ENCODE measurements around the gene PIBF1.

Gene PIBF1, protein sequence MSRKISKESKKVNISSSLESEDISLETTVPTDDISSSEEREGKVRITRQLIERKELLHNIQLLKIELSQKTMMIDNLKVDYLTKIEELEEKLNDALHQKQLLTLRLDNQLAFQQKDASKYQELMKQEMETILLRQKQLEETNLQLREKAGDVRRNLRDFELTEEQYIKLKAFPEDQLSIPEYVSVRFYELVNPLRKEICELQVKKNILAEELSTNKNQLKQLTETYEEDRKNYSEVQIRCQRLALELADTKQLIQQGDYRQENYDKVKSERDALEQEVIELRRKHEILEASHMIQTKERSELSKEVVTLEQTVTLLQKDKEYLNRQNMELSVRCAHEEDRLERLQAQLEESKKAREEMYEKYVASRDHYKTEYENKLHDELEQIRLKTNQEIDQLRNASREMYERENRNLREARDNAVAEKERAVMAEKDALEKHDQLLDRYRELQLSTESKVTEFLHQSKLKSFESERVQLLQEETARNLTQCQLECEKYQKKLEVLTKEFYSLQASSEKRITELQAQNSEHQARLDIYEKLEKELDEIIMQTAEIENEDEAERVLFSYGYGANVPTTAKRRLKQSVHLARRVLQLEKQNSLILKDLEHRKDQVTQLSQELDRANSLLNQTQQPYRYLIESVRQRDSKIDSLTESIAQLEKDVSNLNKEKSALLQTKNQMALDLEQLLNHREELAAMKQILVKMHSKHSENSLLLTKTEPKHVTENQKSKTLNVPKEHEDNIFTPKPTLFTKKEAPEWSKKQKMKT

DNA sequence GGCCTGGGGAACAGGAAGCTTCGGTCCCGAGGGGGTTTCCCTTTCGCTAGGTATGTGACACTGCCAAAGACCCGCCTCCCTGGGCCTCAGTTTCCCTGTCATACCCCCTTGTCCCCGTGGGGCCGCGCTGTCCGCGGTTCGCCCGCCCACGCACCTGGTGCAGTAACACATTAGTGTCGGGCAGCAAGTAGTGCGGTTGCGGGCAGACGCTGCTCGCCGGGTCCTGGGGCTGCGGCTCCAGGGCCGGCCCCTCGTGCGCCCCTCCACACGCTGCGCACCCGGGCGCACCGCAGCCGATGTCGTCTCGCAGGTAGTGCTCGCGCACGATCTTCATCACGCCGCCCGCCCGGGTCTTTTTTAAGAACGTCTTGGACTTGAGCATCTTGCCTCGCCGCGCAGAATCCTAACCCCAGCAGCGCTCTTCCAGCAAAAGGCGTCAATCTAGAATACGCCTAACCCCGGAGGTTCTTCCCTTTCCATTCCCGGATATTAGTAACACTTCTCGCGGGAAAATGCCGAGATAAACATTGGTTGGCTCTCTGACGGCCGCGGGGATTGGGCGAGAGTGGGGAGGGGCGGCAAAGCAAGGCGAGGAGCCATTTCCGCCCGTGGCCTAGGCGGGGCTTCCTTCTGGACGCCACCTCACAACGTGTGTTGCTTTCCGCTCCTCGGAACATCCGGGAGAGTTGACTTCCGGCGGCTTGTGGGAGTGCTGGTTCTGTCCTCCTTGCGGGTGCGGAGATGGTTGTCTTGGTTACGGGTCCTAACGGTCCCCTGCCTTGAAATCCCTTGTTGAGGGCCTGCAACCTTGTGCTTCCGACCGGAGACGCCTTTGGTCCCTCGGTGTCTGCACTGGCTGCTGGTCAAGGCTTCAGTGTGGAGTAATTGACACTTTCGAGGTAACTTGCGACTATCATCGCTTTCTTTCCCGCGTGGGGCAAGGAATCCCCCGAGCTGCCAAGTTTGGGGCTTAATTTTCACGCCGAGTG lies at the start of gene PIBF1, which contains the start of gene DIS3:
Gene PIBF1, plus strand, starts transcription at position 683 of the 989 bp plus-strand sequence. CDS start 1,337 bp downstream, outside the sequence.
Gene DIS3, minus strand, starts transcription at position 450 of the 989 bp plus-strand sequence. Its CDS starts 68 bp downstream, at position 382.
- peak within 1 kb of the TSS; percentile 73 to 93 for H3K9ac ChIP-seq (ENCODE audit: low read depth in 1 of 2, low read length in 2 of 2)
- H3K27me3 ChIP-seq (ENCODE audit: control insufficient read depth in 2 of 2, insufficient read depth in 2 of 2, low read length in 2 of 2), result no peaks in the 10 kb centered on the region
- peak within 1 kb of the TSS; percentile 97 to 100 for H3K4me3 ChIP-seq (ENCODE audit: low read length in 2 of 2)
- peak within 1 kb of the TSS; percentile 82 to 88 for H3K27ac ChIP-seq (ENCODE audit: low read depth in 2 of 2, low read length in 2 of 2)
- H3K36me3 ChIP-seq (ENCODE audit: control insufficient read depth in 2 of 2, insufficient read depth in 2 of 2, low read length in 2 of 2), result peaks cover 8 to 16% of the 10 kb centered on the region in 2 donors
- no peaks in the 10 kb centered on the region for H3K9me3 ChIP-seq (ENCODE audit: control insufficient read depth in 2 of 2, low read length in 2 of 2)
- H3K4me1 ChIP-seq (ENCODE audit: control insufficient read depth in 2 of 2, insufficient read depth in 2 of 2, low read length in 2 of 2), result peaks cover 14% of the 10 kb centered on the region in 2 donors

DNA sequence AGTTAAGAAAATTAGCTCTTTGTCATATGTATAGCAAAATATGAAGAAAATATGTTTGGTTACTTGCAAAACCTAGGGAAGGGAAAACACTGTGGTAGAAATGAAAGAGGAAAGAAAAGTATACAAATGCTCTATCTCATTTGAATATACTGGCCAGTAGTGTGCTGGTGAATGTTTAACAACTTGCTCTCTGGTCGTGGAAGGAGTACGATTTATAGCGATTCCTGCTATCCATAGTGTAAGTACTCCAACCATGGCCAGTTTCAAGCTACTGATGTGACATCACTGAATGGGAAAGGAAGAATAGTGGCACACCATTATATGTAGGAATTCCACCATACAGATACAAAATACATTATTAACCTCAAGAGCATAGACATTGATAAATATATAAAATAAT lies 44.9 kb upstream of the PIBF1 start:
- Histone ChIP-seq H3K9ac (ENCODE audit: low read depth in 1 of 2, low read length in 2 of 2) (no peak overlapping the region), H3K27ac (ENCODE audit: low read depth in 2 of 2, low read length in 2 of 2) (no peak overlapping the region), H3K4me1 (ENCODE audit: control insufficient read depth in 2 of 2, insufficient read depth in 2 of 2, low read length in 2 of 2) (peaks cover 0 to 3% of the 10 kb centered on the region in 2 donors), H3K9me3 (ENCODE audit: control insufficient read depth in 2 of 2, low read length in 2 of 2) (no peaks in the 10 kb centered on the region), H3K36me3 (ENCODE audit: control insufficient read depth in 2 of 2, insufficient read depth in 2 of 2, low read length in 2 of 2) (peaks cover 11 to 15% of the 10 kb centered on the region in 2 donors), H3K27me3 (ENCODE audit: control insufficient read depth in 2 of 2, insufficient read depth in 2 of 2, low read length in 2 of 2) (no peaks in the 10 kb centered on the region), H3K4me3 (ENCODE audit: low read length in 2 of 2) (no peak overlapping the region)

DNA sequence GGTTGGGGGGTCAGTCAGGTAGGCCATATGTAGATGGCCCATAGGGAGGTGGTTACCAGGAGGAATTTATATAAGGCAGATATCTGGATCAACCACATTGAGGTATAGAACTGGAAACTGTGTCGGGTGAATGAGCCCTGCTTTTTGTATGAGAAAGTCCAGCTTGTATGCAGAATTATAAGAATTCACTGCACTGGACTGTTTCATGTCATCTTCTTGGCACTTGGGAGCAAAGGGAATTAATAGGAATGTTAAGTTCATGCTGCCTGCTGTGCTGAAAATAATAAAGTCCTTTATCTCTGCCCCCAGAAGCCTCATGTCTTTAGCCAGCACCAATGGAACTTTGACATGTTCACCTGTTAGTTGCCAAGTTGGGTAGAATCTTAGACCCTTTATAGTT lies 41.9 kb upstream of the PIBF1 start:
- Histone ChIP-seq H3K9ac (ENCODE audit: low read depth in 1 of 2, low read length in 2 of 2) (no peak overlapping the region), H3K4me3 (ENCODE audit: low read length in 2 of 2) (no peak overlapping the region), H3K4me1 (ENCODE audit: control insufficient read depth in 2 of 2, insufficient read depth in 2 of 2, low read length in 2 of 2) (peaks cover 0 to 3% of the 10 kb centered on the region in 2 donors), H3K9me3 (ENCODE audit: control insufficient read depth in 2 of 2, low read length in 2 of 2) (no peaks in the 10 kb centered on the region), H3K36me3 (ENCODE audit: control insufficient read depth in 2 of 2, insufficient read depth in 2 of 2, low read length in 2 of 2) (peaks cover 7 to 19% of the 10 kb centered on the region in 2 donors), H3K27me3 (ENCODE audit: control insufficient read depth in 2 of 2, insufficient read depth in 2 of 2, low read length in 2 of 2) (no peaks in the 10 kb centered on the region), H3K27ac (ENCODE audit: low read depth in 2 of 2, low read length in 2 of 2) (no peak overlapping the region)

DNA sequence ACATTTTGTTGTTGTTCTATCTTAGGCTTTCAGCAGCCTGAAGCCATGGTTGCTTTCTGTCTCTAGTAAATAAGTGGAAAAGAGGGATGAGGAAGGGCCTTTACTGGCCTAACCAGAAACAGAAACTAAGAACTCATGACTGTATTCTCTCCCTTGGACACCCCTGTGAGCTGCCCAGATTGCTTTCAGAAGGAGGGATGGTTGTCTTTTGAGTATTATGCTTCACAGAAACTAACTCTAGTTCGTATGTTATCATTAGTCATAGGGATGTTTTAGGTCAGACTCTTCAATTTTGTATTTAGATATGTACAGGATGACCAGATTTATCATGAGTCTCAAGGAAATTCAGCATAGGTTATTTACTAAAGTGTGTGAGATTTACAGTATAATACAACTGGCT lies 36.7 kb upstream of the PIBF1 start:
- Histone ChIP-seq H3K4me1 (ENCODE audit: control insufficient read depth in 2 of 2, insufficient read depth in 2 of 2, low read length in 2 of 2) (no peaks in the 10 kb centered on the region), H3K4me3 (ENCODE audit: low read length in 2 of 2) (no peak overlapping the region), H3K9me3 (ENCODE audit: control insufficient read depth in 2 of 2, low read length in 2 of 2) (no peaks in the 10 kb centered on the region), H3K36me3 (ENCODE audit: control insufficient read depth in 2 of 2, insufficient read depth in 2 of 2, low read length in 2 of 2) (peaks cover 30 to 31% of the 10 kb centered on the region in 2 donors), H3K27me3 (ENCODE audit: control insufficient read depth in 2 of 2, insufficient read depth in 2 of 2, low read length in 2 of 2) (no peaks in the 10 kb centered on the region), H3K9ac (ENCODE audit: low read depth in 1 of 2, low read length in 2 of 2) (no peak overlapping the region), H3K27ac (ENCODE audit: low read depth in 2 of 2, low read length in 2 of 2) (no peak overlapping the region)

DNA sequence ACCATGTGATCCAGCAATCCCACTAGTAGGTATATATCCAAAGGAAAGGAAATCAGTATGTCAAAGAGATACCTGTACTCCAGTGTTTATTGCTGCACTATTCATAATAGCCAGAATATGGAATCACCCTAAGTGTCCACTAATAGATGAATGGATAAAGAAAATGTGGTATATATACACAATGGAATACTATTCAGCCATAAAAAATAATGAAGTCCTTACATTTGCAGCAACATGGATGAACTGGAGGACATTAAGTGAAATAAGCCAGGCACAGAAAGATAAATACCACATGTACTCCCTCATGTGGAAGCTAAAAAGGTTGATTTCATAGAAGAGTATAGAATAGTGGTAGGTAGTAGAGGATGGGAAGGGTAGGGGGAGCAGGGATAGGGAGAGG lies 30.7 kb upstream of the PIBF1 start:
- Histone ChIP-seq H3K9me3 (ENCODE audit: control insufficient read depth in 2 of 2, low read length in 2 of 2) (no peaks in the 10 kb centered on the region), H3K27me3 (ENCODE audit: control insufficient read depth in 2 of 2, insufficient read depth in 2 of 2, low read length in 2 of 2) (no peaks in the 10 kb centered on the region), H3K4me3 (ENCODE audit: low read length in 2 of 2) (no peak overlapping the region), H3K4me1 (ENCODE audit: control insufficient read depth in 2 of 2, insufficient read depth in 2 of 2, low read length in 2 of 2) (no peaks in the 10 kb centered on the region), H3K36me3 (ENCODE audit: control insufficient read depth in 2 of 2, insufficient read depth in 2 of 2, low read length in 2 of 2) (peaks cover 44 to 47% of the 10 kb centered on the region in 2 donors), H3K27ac (ENCODE audit: low read depth in 2 of 2, low read length in 2 of 2) (no peak overlapping the region), H3K9ac (ENCODE audit: low read depth in 1 of 2, low read length in 2 of 2) (no peak overlapping the region)

DNA sequence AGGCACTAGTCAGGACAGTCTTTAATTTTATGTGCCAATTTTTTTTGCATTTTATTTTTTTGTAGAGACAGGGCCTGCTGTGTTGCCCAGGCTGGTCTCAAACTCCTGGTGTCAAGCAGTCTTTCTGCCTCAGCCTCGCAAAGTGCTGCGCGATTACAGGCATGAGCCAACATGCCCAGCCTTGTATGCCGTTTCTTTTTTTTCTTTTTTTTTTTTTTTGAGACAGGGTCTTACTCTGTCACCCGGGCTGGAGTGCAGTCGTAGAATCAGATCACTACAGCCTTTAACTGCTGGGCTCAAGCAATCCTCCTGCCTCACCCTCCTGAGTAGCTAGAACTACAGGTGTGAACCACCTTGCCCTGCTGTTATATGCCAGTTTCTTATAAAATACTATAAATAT lies 27.8 kb upstream of the PIBF1 start:
- peaks cover 54 to 58% of the 10 kb centered on the region in 2 donors for H3K36me3 ChIP-seq (ENCODE audit: control insufficient read depth in 2 of 2, insufficient read depth in 2 of 2, low read length in 2 of 2)
- H3K4me1 ChIP-seq (ENCODE audit: control insufficient read depth in 2 of 2, insufficient read depth in 2 of 2, low read length in 2 of 2), result no peaks in the 10 kb centered on the region
- no peaks in the 10 kb centered on the region for H3K9me3 ChIP-seq (ENCODE audit: control insufficient read depth in 2 of 2, low read length in 2 of 2)
- H3K27me3 ChIP-seq (ENCODE audit: control insufficient read depth in 2 of 2, insufficient read depth in 2 of 2, low read length in 2 of 2), result no peaks in the 10 kb centered on the region
- no peak overlapping the region for H3K27ac ChIP-seq (ENCODE audit: low read depth in 2 of 2, low read length in 2 of 2)
- no peak overlapping the region for H3K9ac ChIP-seq (ENCODE audit: low read depth in 1 of 2, low read length in 2 of 2)
- no peak overlapping the region for H3K4me3 ChIP-seq (ENCODE audit: low read length in 2 of 2)

DNA sequence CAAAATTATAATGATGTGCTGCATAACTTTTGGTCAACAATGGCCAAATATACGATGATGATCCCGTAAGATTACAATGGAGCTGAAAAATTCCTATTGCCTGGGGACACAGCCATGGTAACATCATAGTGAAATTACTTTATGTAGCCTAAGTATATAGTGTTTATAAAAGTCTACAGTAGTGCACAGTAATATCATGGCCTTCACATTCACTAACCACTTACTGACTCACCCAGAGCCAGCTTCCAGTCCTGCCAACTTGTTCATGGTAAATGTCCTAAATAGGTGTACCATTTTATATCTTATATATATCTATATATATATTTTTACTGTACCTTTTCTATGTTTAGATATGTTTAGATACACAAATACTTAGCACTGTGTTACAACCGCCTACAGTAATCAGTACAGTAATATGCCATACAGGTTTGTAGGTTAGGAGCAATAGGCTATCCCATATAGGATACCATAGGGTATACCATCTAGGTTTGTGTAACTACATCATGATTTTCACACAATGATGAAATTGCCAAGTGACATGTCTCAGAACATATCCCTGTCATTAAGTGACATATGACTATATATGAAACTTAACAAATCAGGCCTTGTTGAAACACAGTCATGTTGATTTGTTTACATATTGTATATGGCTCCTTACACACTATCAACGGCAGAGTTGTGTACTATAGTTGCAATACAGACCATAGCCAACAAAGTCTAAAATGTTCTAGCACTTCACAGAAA lies 24.0 kb upstream of the PIBF1 start:
- no peak overlapping the region for H3K4me3 ChIP-seq (ENCODE audit: low read length in 2 of 2)
- H3K4me1 ChIP-seq (ENCODE audit: control insufficient read depth in 2 of 2, insufficient read depth in 2 of 2, low read length in 2 of 2), result no peaks in the 10 kb centered on the region
- peaks cover 69 to 73% of the 10 kb centered on the region in 2 donors for H3K36me3 ChIP-seq (ENCODE audit: control insufficient read depth in 2 of 2, insufficient read depth in 2 of 2, low read length in 2 of 2)
- H3K27me3 ChIP-seq (ENCODE audit: control insufficient read depth in 2 of 2, insufficient read depth in 2 of 2, low read length in 2 of 2), result no peaks in the 10 kb centered on the region
- H3K27ac ChIP-seq (ENCODE audit: low read depth in 2 of 2, low read length in 2 of 2), result no peak overlapping the region
- H3K9me3 ChIP-seq (ENCODE audit: control insufficient read depth in 2 of 2, low read length in 2 of 2), result no peaks in the 10 kb centered on the region
- H3K9ac ChIP-seq (ENCODE audit: low read depth in 1 of 2, low read length in 2 of 2), result no peak overlapping the region

DNA sequence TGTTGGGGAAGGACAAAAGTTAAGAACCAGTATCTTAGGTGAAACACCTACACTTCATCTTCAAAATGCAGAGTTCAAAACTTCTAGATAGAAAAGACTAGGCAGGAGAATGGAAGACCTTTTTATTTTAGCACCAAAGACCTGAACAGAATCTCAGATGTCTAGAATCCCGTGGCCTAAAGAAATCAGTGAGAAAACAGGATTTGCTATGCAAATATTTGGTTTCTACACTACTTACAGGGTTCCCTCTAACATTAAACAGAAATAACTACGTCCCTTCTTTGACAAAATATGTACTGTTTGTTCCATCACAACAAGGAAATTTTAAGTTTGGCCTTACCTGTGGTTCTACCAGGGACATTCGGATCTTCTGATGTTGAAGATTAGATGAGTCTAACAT lies 21.7 kb upstream of the PIBF1 start:
- no peak overlapping the region for H3K27ac ChIP-seq (ENCODE audit: low read depth in 2 of 2, low read length in 2 of 2)
- H3K4me1 ChIP-seq (ENCODE audit: control insufficient read depth in 2 of 2, insufficient read depth in 2 of 2, low read length in 2 of 2), result no peaks in the 10 kb centered on the region
- H3K9ac ChIP-seq (ENCODE audit: low read depth in 1 of 2, low read length in 2 of 2), result no peak overlapping the region
- no peaks in the 10 kb centered on the region for H3K27me3 ChIP-seq (ENCODE audit: control insufficient read depth in 2 of 2, insufficient read depth in 2 of 2, low read length in 2 of 2)
- H3K36me3 ChIP-seq (ENCODE audit: control insufficient read depth in 2 of 2, insufficient read depth in 2 of 2, low read length in 2 of 2), result peaks cover 76 to 79% of the 10 kb centered on the region in 2 donors
- no peak overlapping the region for H3K4me3 ChIP-seq (ENCODE audit: low read length in 2 of 2)
- no peaks in the 10 kb centered on the region for H3K9me3 ChIP-seq (ENCODE audit: control insufficient read depth in 2 of 2, low read length in 2 of 2)

DNA sequence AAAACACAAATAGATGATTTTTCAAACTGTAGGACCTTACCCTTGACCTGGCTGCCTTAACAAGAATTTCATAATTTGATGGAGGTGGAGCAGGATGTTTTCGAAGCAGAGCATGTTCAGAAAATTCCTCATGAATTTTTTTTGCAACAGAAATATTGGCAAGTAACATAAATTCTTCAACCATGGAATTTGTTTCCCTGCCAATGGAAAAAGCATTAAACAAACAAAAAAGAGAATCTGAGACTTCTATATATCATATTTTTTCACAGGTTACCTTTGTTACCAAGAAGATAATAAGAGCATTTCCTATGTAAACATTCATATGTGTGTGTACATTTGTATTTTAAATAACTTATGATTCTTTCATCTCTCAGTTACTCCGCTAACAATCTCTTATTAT lies 18.5 kb upstream of the PIBF1 start:
- no peak overlapping the region for H3K9ac ChIP-seq (ENCODE audit: low read depth in 1 of 2, low read length in 2 of 2)
- H3K27ac ChIP-seq (ENCODE audit: low read depth in 2 of 2, low read length in 2 of 2), result no peak overlapping the region
- peaks cover 85 to 87% of the 10 kb centered on the region in 2 donors for H3K36me3 ChIP-seq (ENCODE audit: control insufficient read depth in 2 of 2, insufficient read depth in 2 of 2, low read length in 2 of 2)
- no peaks in the 10 kb centered on the region for H3K4me1 ChIP-seq (ENCODE audit: control insufficient read depth in 2 of 2, insufficient read depth in 2 of 2, low read length in 2 of 2)
- H3K4me3 ChIP-seq (ENCODE audit: low read length in 2 of 2), result no peak overlapping the region
- no peaks in the 10 kb centered on the region for H3K9me3 ChIP-seq (ENCODE audit: control insufficient read depth in 2 of 2, low read length in 2 of 2)
- no peaks in the 10 kb centered on the region for H3K27me3 ChIP-seq (ENCODE audit: control insufficient read depth in 2 of 2, insufficient read depth in 2 of 2, low read length in 2 of 2)

All from mucosa of rectum (tissue), 2 donors.